Glutamatergic neuron (in vitro differentiated cells): ENCODE results near the gene MSH5. TPM values are rescaled to one million over a fixed set of nuclear protein-coding genes. Genes with fewer than 3 reads are reported as not detected.

Source experiments
- DNase-seq: peaks from one replicate; pipeline ENCODE4 v3.0.0; 2022
- H3K27ac Mint-ChIP-seq: one replicate; pipeline ENCODE4 v1.8.0; 2020; ENCODE audit warnings: mild to moderate bottlenecking, mixed read lengths, inconsistent platforms; ENCODE audit not compliant: unreplicated experiment
- H3K27me3 Mint-ChIP-seq: one replicate; pipeline ENCODE4 v1.8.0; 2020; ENCODE audit warnings: mild to moderate bottlenecking, moderate library complexity, mixed read lengths, inconsistent platforms; ENCODE audit not compliant: unreplicated experiment
- H3K36me3 Mint-ChIP-seq: one replicate; pipeline ENCODE4 v1.8.0; 2020; ENCODE audit warnings: mild to moderate bottlenecking, mixed read lengths, inconsistent platforms; ENCODE audit not compliant: unreplicated experiment
- H3K4me1 Mint-ChIP-seq: one replicate; pipeline ENCODE4 v1.8.0; 2020; ENCODE audit warnings: mild to moderate bottlenecking, low read depth, mixed read lengths, inconsistent platforms; ENCODE audit not compliant: unreplicated experiment
- H3K4me3 Mint-ChIP-seq: one replicate; pipeline ENCODE4 v1.8.0; 2020; ENCODE audit warnings: mild to moderate bottlenecking, mixed read lengths, inconsistent platforms; ENCODE audit not compliant: unreplicated experiment
- H3K9me3 Mint-ChIP-seq: one replicate; pipeline ENCODE4 v1.8.0; 2020; ENCODE audit warnings: mild to moderate bottlenecking, moderate library complexity, mixed read lengths, inconsistent platforms; ENCODE audit not compliant: unreplicated experiment
- CTCF ChIP-seq: fragments of 200-600 bp; sonication (generic); IDR thresholded peaks from one replicate; pipeline ENCODE4 v1.5.0; 2021; ENCODE audit not compliant: partially characterized antibody, unreplicated experiment
- total RNA-seq: library from RNA; stranded (reverse); fragmentation: NEBNext Ultra II Directional; extraction: Animal tissue kit (Norgen Biotek cat#: 25700); gene quantifications from one replicate; pipeline ENCODE4 v1.2.1, GENCODE V29; 2021; ENCODE audit not compliant: unreplicated experiment

MSH5 gene
- total RNA-seq, 1 donor from 2014 or later = 25.7 TPM

- Mint-ChIP-seq H3K9me3 (no peaks in the 10 kb centered on the region), H3K4me1 (no peaks in the 10 kb centered on the region)
Observed at GRCh38 chr6:31692353-31692752, 47.5 kb upstream of the MSH5 start.

GRCh38 chr6:31692886-31693285 is 46.9 kb upstream of the MSH5 start:
- no peaks in the 10 kb centered on the region for H3K4me1 Mint-ChIP-seq
- H3K36me3 Mint-ChIP-seq = no peaks in the 10 kb centered on the region
- H3K27ac Mint-ChIP-seq = no peak overlapping the region
- no peak for TF ChIP-seq CTCF
- no peaks in the 10 kb centered on the region for H3K9me3 Mint-ChIP-seq
- no peaks in the 10 kb centered on the region for H3K27me3 Mint-ChIP-seq
- DNase-seq = no peak
- H3K4me3 Mint-ChIP-seq = no peak overlapping the region

More at GRCh38 chr6:31692353-31692752, 47.5 kb upstream of the MSH5 start:
- no peak for DNase-seq
- H3K27ac Mint-ChIP-seq = no peak overlapping the region
- H3K36me3 Mint-ChIP-seq = no peaks in the 10 kb centered on the region
- TF ChIP-seq CTCF = no peak
- H3K4me3 Mint-ChIP-seq = no peak overlapping the region
- H3K27me3 Mint-ChIP-seq = no peaks in the 10 kb centered on the region

- no peak for DNase-seq
- no peaks in the 10 kb centered on the region for H3K27me3 Mint-ChIP-seq
- no peaks in the 10 kb centered on the region for H3K9me3 Mint-ChIP-seq
- TF ChIP-seq CTCF = no peak
- H3K4me3 Mint-ChIP-seq = no peak overlapping the region
- no peaks in the 10 kb centered on the region for H3K4me1 Mint-ChIP-seq
- H3K27ac Mint-ChIP-seq = no peak overlapping the region
- no peaks in the 10 kb centered on the region for H3K36me3 Mint-ChIP-seq
Observed at GRCh38 chr6:31693535-31693934, 46.3 kb upstream of the MSH5 start.

- peaks cover 13% of the 10 kb centered on the region for H3K4me1 Mint-ChIP-seq
- no peak for DNase-seq
- H3K36me3 Mint-ChIP-seq = no peaks in the 10 kb centered on the region
- H3K27ac Mint-ChIP-seq = no peak overlapping the region
- no peak for TF ChIP-seq CTCF
- H3K4me3 Mint-ChIP-seq = peak overlapping the region; percentile 39
- H3K9me3 Mint-ChIP-seq = peaks cover 1% of the 10 kb centered on the region
- H3K27me3 Mint-ChIP-seq = peaks cover 5% of the 10 kb centered on the region
Observed at GRCh38 chr6:31697555-31697954, 42.2 kb upstream of the MSH5 start.

GRCh38 chr6:31700740-31701401 is 38.9 kb upstream of the MSH5 start:
- Mint-ChIP-seq H3K27ac (peak overlapping the region; percentile 62), H3K4me3 (peak overlapping the region; percentile 94), H3K9me3 (peaks cover 10% of the 10 kb centered on the region), H3K4me1 (peaks cover 13% of the 10 kb centered on the region), H3K36me3 (no peaks in the 10 kb centered on the region), H3K27me3 (peaks cover 7% of the 10 kb centered on the region)
- no peak for TF ChIP-seq CTCF
- DNase-seq = no peak
